ENCODE measurements around the gene HAUS8. TPM values are rescaled to one million over a fixed set of nuclear protein-coding genes. Genes with fewer than 3 reads are reported as not detected.

Gene HAUS8
- total RNA-seq, 2 experiments from 2014 or later: 47.3 to 74.1 TPM

GRCh38 chr19:17123041-17123440 is 47.8 kb upstream of the HAUS8 start:
- no TSS peak for BruUV-seq (replicated peaks)
- peaks cover 47% of the 10 kb centered on the region for H3K4me1 ChIP-seq (ENCODE audit: insufficient read depth, low read length, poor library complexity, severe bottlenecking)
- no peaks in the 10 kb centered on the region for H3K9me3 ChIP-seq (ENCODE audit: low read length)
- H3K4me2 ChIP-seq (ENCODE audit: low read length): no peak overlapping the region
- H4K20me1 ChIP-seq (ENCODE audit: insufficient read depth, low read length): no peaks in the 10 kb centered on the region
- peaks cover 38% of the 10 kb centered on the region for H3K36me3 ChIP-seq (ENCODE audit: insufficient read depth, low read length)
- TF ChIP-seq CTCF (conservative IDR thresholded peaks at IDR 0.05; ENCODE audit: low read length): no peak
- ChIA-PET CTCF (ENCODE audit: unreplicated experiment) (no interaction called here), POLR2A (interaction anchor here (0.6 kb wide), 1 partner anchor 115 kb away, joined by 3 read pairs; no protein-coding TSS in a partner anchor)
- no peak for DNase-seq (ENCODE audit: low spot score)
- H3K9me2 ChIP-seq (ENCODE audit: insufficient read depth, low read length): no peaks in the 10 kb centered on the region
- H3K4me3 ChIP-seq (ENCODE audit: low read depth, low read length, poor library complexity, severe bottlenecking): no peak overlapping the region
- H3K79me2 ChIP-seq (ENCODE audit: insufficient read depth, low read depth, low read length): peaks cover 6% of the 10 kb centered on the region; the same call in 1 of the 2 replicates
- no peak overlapping the region for H2AFZ ChIP-seq (ENCODE audit: low read length)
- H3K27ac ChIP-seq (ENCODE audit: low read depth, low read length, poor library complexity, severe bottlenecking): peak overlapping the region; percentile 13
- intact Hi-C loops (cut with micrococcal nuclease; ENCODE audit: unreplicated experiment): no loop called here

- no peak for DNase-seq (ENCODE audit: low spot score)
- Histone ChIP-seq H3K9me2 (ENCODE audit: insufficient read depth, low read length) (no peaks in the 10 kb centered on the region), H3K4me1 (ENCODE audit: insufficient read depth, low read length, poor library complexity, severe bottlenecking) (peaks cover 42% of the 10 kb centered on the region), H4K20me1 (ENCODE audit: insufficient read depth, low read length) (no peaks in the 10 kb centered on the region), H3K79me2 (ENCODE audit: insufficient read depth, low read depth, low read length) (peaks cover 8% of the 10 kb centered on the region; the same call in 1 of the 2 replicates), H3K9me3 (ENCODE audit: low read length) (no peaks in the 10 kb centered on the region), H2AFZ (ENCODE audit: low read length) (no peak overlapping the region), H3K4me2 (ENCODE audit: low read length) (no peak overlapping the region), H3K27ac (ENCODE audit: low read depth, low read length, poor library complexity, severe bottlenecking) (no peak overlapping the region), H3K4me3 (ENCODE audit: low read depth, low read length, poor library complexity, severe bottlenecking) (no peak overlapping the region), H3K36me3 (ENCODE audit: insufficient read depth, low read length) (peaks cover 27% of the 10 kb centered on the region)
- intact Hi-C loops (cut with micrococcal nuclease; ENCODE audit: unreplicated experiment): no loop called here
- ChIA-PET CTCF (ENCODE audit: unreplicated experiment) (interaction anchor here (0.6 kb wide), 1 partner anchor 61 kb away, joined by 4 read pairs; no protein-coding TSS in a partner anchor), POLR2A (interaction anchor here (0.9 kb wide), 1 partner anchor 16 kb away, joined by 3 read pairs; no protein-coding TSS in a partner anchor)
- TF ChIP-seq CTCF (conservative IDR thresholded peaks at IDR 0.05; ENCODE audit: low read length) (no peak), EZH2phosphoT487 (IDR thresholded peaks at IDR 0.05; ENCODE audit: borderline replicate concordance, low read depth, low read length) (no peak)
- no TSS peak for BruUV-seq (replicated peaks)
Measured at GRCh38 chr19:17121736-17122293, 46.6 kb upstream of the HAUS8 start.

GRCh38 chr19:17118957-17119356 is 43.7 kb upstream of the HAUS8 start:
- no peak overlapping the region for H3K4me3 ChIP-seq (ENCODE audit: low read depth, low read length, poor library complexity, severe bottlenecking)
- BruUV-seq (replicated peaks): no TSS peak
- CTCF ChIA-PET (ENCODE audit: unreplicated experiment): no interaction called here
- H3K9me3 ChIP-seq (ENCODE audit: low read length): no peaks in the 10 kb centered on the region
- no peak overlapping the region for H3K27ac ChIP-seq (ENCODE audit: low read depth, low read length, poor library complexity, severe bottlenecking)
- no peak overlapping the region for H3K4me2 ChIP-seq (ENCODE audit: low read length)
- H3K79me2 ChIP-seq (ENCODE audit: insufficient read depth, low read depth, low read length): peaks cover 4% of the 10 kb centered on the region; the same call in 1 of the 2 replicates
- TF ChIP-seq EZH2phosphoT487 (IDR thresholded peaks at IDR 0.05; ENCODE audit: borderline replicate concordance, low read depth, low read length) (no peak), CTCF (conservative IDR thresholded peaks at IDR 0.05; ENCODE audit: low read length) (no peak)
- POLR2A ChIA-PET: no interaction called here
- H3K36me3 ChIP-seq (ENCODE audit: insufficient read depth, low read length): peaks cover 46% of the 10 kb centered on the region
- no peak for DNase-seq (ENCODE audit: low spot score)
- no peaks in the 10 kb centered on the region for H3K9me2 ChIP-seq (ENCODE audit: insufficient read depth, low read length)
- peaks cover 16% of the 10 kb centered on the region for H3K4me1 ChIP-seq (ENCODE audit: insufficient read depth, low read length, poor library complexity, severe bottlenecking)
- no peaks in the 10 kb centered on the region for H4K20me1 ChIP-seq (ENCODE audit: insufficient read depth, low read length)
- no peak overlapping the region for H2AFZ ChIP-seq (ENCODE audit: low read length)
- intact Hi-C loops (cut with micrococcal nuclease; ENCODE audit: unreplicated experiment): no loop called here
